Measurements from ENCODE around the gene SIX3.

SIX3 gene

GRCh38 chr2:44941551-44942234 is at the start of gene SIX3:
Gene SIX3, plus strand, starts transcription at chr2:44941702. Its CDS starts 403 bp downstream, at chr2:44942105.
- DNase-seq = peak; percentile 4

- no peak for DNase-seq
Measured at GRCh38 chr2:44894058-44894457, 47.4 kb upstream of the SIX3 start.

GRCh38 chr2:44895061-44895460 is 46.4 kb upstream of the SIX3 start:
- DNase-seq = no peak

GRCh38 chr2:44897406-44897805 is 44.1 kb upstream of the SIX3 start:
- DNase-seq = no peak

GRCh38 chr2:44902217-44903137 is 39.0 kb upstream of the SIX3 start:
- DNase-seq = no peak

- DNase-seq = no peak
Measured at GRCh38 chr2:44904578-44904977, 36.9 kb upstream of the SIX3 start.

GRCh38 chr2:44906972-44907371 is 34.5 kb upstream of the SIX3 start:
- DNase-seq = no peak

GRCh38 chr2:44909831-44910230 is 31.7 kb upstream of the SIX3 start:
- no peak for DNase-seq

GRCh38 chr2:44912660-44913059 is 28.8 kb upstream of the SIX3 start:
- no peak for DNase-seq

GRCh38 chr2:44916291-44916690 is 25.2 kb upstream of the SIX3 start:
- no peak for DNase-seq

GRCh38 chr2:44918095-44918775 is 23.3 kb upstream of the SIX3 start:
- DNase-seq = no peak

GRCh38 chr2:44920751-44921150 is 20.8 kb upstream of the SIX3 start:
- no peak for DNase-seq

- no peak for DNase-seq
Measured at GRCh38 chr2:44922776-44923175, 18.7 kb upstream of the SIX3 start.

GRCh38 chr2:44925561-44926136 is 15.9 kb upstream of the SIX3 start:
- no peak for DNase-seq

GRCh38 chr2:44926957-44927356 is 14.5 kb upstream of the SIX3 start:
- DNase-seq = no peak

- DNase-seq = no peak
Measured at GRCh38 chr2:44927985-44928482, 13.5 kb upstream of the SIX3 start.

GRCh38 chr2:44928483-44929158 is 12.9 kb upstream of the SIX3 start:
- no peak for DNase-seq

- DNase-seq = no peak
Measured at GRCh38 chr2:44929159-44929734, 12.3 kb upstream of the SIX3 start.

GRCh38 chr2:44929735-44930273 is 11.7 kb upstream of the SIX3 start:
- DNase-seq = no peak

- no peak for DNase-seq
Measured at GRCh38 chr2:44930274-44931197, 11.0 kb upstream of the SIX3 start.

All from activated T-cell treated with anti-CD3 and anti-CD28 coated beads for 4 hours (primary cell).